PC-3 (cell line): Measurements from ENCODE around the gene CACUL1.

Experiments
- EZH2phosphoT487 ChIP-seq: fragments of 300-600 bp; sonication (generic); IDR thresholded peaks from 2 replicates; pipeline ENCODE4 v1.6.1; 2018; ENCODE audit warnings: mild to moderate bottlenecking, antibody characterized with exemption, low read length, borderline replicate concordance
- TF ChIP-seq, protein P1 (sequence below): fragments of 300-600 bp; sonication (generic); conservative IDR thresholded peaks from 2 replicates; pipeline ENCODE4 v1.5.1; 2017; ENCODE audit warnings: antibody characterized with exemption, low read depth, mild to moderate bottlenecking, low read length

DNA sequence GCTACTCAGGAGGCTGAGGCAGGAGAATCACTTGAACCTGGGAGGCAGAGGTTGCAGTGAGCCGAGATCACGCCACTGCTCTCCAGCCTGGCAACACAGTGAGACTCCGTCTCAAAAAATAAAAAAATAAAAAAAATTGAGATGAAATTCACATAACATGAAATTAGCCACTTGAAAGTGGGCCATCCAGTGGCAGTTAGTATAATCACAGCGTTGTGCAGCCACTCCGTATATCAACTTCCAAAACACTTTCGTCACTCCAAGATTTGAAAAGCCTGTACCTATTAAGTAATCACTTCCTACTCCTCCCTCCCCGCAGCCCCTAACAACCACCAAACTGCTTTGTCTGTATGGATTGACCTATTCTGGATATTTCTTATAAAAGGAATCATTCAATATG lies 20.7 kb upstream of the CACUL1 start:
- TF ChIP-seq, protein P1, sequence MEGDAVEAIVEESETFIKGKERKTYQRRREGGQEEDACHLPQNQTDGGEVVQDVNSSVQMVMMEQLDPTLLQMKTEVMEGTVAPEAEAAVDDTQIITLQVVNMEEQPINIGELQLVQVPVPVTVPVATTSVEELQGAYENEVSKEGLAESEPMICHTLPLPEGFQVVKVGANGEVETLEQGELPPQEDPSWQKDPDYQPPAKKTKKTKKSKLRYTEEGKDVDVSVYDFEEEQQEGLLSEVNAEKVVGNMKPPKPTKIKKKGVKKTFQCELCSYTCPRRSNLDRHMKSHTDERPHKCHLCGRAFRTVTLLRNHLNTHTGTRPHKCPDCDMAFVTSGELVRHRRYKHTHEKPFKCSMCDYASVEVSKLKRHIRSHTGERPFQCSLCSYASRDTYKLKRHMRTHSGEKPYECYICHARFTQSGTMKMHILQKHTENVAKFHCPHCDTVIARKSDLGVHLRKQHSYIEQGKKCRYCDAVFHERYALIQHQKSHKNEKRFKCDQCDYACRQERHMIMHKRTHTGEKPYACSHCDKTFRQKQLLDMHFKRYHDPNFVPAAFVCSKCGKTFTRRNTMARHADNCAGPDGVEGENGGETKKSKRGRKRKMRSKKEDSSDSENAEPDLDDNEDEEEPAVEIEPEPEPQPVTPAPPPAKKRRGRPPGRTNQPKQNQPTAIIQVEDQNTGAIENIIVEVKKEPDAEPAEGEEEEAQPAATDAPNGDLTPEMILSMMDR, result no peak; the same call in 1 of the 2 replicates
- no peak for TF ChIP-seq EZH2phosphoT487
